Activated CD4-positive, alpha-beta T cell treated with anti-CD3 and anti-CD28 coated beads, Interleukin-2, amount 50 U/mL, for 16 hours (primary cell): ENCODE measurements around the gene AP1M2.

ENCODE experiments used
- DNase-seq: peaks from one replicate; pipeline ENCODE4 v3.0.0-alpha.2; 2020

AP1M2 gene

GRCh38 chr19:10587022-10587838, at the start of gene AP1M2:
Gene AP1M2, minus strand, starts transcription at chr19:10587312. Its CDS starts 81 bp downstream, at chr19:10587231.
- no peak for DNase-seq

GRCh38 chr19:10636304-10636972, 49.3 kb upstream of the AP1M2 start:
- DNase-seq = no peak

- DNase-seq = no peak
Measured at GRCh38 chr19:10634963-10635362, 47.9 kb upstream of the AP1M2 start.

GRCh38 chr19:10634430-10634829, 47.3 kb upstream of the AP1M2 start:
- no peak for DNase-seq

- no peak for DNase-seq
Measured at GRCh38 chr19:10631874-10632273, 44.8 kb upstream of the AP1M2 start.

- no peak for DNase-seq
Measured at GRCh38 chr19:10625762-10626138, 38.6 kb upstream of the AP1M2 start.

GRCh38 chr19:10625003-10625761, 38.1 kb upstream of the AP1M2 start, which contains the start of gene SLC44A2:
Gene SLC44A2, plus strand, starts transcription at chr19:10625553. Its CDS starts 81 bp downstream, at chr19:10625634.
- DNase-seq = no peak

- no peak for DNase-seq
Measured at GRCh38 chr19:10624585-10624984, 37.5 kb upstream of the AP1M2 start.

- no peak for DNase-seq
Measured at GRCh38 chr19:10621966-10622365, 34.9 kb upstream of the AP1M2 start.

GRCh38 chr19:10620786-10621185, 33.7 kb upstream of the AP1M2 start:
- DNase-seq = no peak

GRCh38 chr19:10618846-10619245, 31.7 kb upstream of the AP1M2 start:
- no peak for DNase-seq

GRCh38 chr19:10617409-10618121, 30.5 kb upstream of the AP1M2 start:
- DNase-seq = no peak

GRCh38 chr19:10615429-10616023, 28.4 kb upstream of the AP1M2 start:
- DNase-seq = no peak

GRCh38 chr19:10612499-10613119, 25.5 kb upstream of the AP1M2 start:
- no peak for DNase-seq

- DNase-seq = no peak
Measured at GRCh38 chr19:10611907-10612306, 24.8 kb upstream of the AP1M2 start.

GRCh38 chr19:10604460-10604980, 17.4 kb upstream of the AP1M2 start:
- DNase-seq = no peak

GRCh38 chr19:10603873-10604459, 16.9 kb upstream of the AP1M2 start:
- peak; percentile 30 for DNase-seq

GRCh38 chr19:10603084-10603872, 16.2 kb upstream of the AP1M2 start:
- peak; percentile 73 for DNase-seq

- peak; percentile 87 for DNase-seq
Measured at GRCh38 chr19:10602330-10603083, 15.4 kb upstream of the AP1M2 start.

- no peak for DNase-seq
Measured at GRCh38 chr19:10601999-10602329, 14.9 kb upstream of the AP1M2 start.
